Osteoblast (primary cell): ENCODE measurements around the gene TRIP6. TPM values are rescaled to one million over a fixed set of nuclear protein-coding genes. Genes with fewer than 3 reads are reported as not detected.

Experiments used
- DNase-seq: peaks from one replicate; pipeline ENCODE4 v3.0.0; 2011; ENCODE audit warnings: low spot score, mixed read lengths; ENCODE audit not compliant: insufficient read length; ENCODE audit errors: missing footprints
- H2AFZ ChIP-seq: 2 replicates; pipeline ENCODE4 v1.6.0; 2011; ENCODE audit warnings: mild to moderate bottlenecking, low read length
- H3K27ac ChIP-seq: 2 replicates; pipeline ENCODE4 v1.5.1; 2011; ENCODE audit warnings: mild to moderate bottlenecking, low read depth, low read length, moderate library complexity
- H3K27me3 ChIP-seq: 2 replicates; pipeline ENCODE4 v1.6.0; 2012; ENCODE audit warnings: mild to moderate bottlenecking, control low read depth, inconsistent platforms, low read length, moderate library complexity; ENCODE audit not compliant: insufficient read depth
- H3K36me3 ChIP-seq: 2 replicates; pipeline ENCODE4 v1.5.1; 2011; ENCODE audit warnings: mild to moderate bottlenecking, low read length, control low read depth, moderate library complexity; ENCODE audit not compliant: insufficient read depth
- H3K4me1 ChIP-seq: 2 replicates; pipeline ENCODE4 v1.5.1; 2011; ENCODE audit warnings: mild to moderate bottlenecking, low read length, control low read depth, moderate library complexity; ENCODE audit not compliant: insufficient read depth
- H3K4me2 ChIP-seq: 2 replicates; pipeline ENCODE4 v1.6.0; 2011; ENCODE audit warnings: mild to moderate bottlenecking, low read length; ENCODE audit not compliant: insufficient read depth
- H3K4me3 ChIP-seq: fragments of 200-600 bp; sonication (generic); 3 replicates; pipeline ENCODE4 v1.5.1; 2012; ENCODE audit warnings: mild to moderate bottlenecking, low read length, inconsistent platforms; ENCODE audit not compliant: insufficient read depth
- H3K79me2 ChIP-seq: 2 replicates; pipeline ENCODE4 v1.6.0; 2012; ENCODE audit warnings: mild to moderate bottlenecking, low read length, control low read depth, inconsistent platforms; ENCODE audit not compliant: insufficient read depth
- H3K9me3 ChIP-seq: 2 replicates; pipeline ENCODE4 v1.5.1; 2011; ENCODE audit warnings: low read depth, low read length, control low read depth
- H4K20me1 ChIP-seq: 2 replicates; pipeline ENCODE4 v1.6.0; 2012; ENCODE audit warnings: mild to moderate bottlenecking, low read length, control low read depth; ENCODE audit not compliant: insufficient read depth
- CTCF ChIP-seq: IDR thresholded peaks from 2 replicates; pipeline ENCODE4 v1.5.1; 2011; ENCODE audit warnings: mild to moderate bottlenecking, low read depth, low read length, moderate library complexity; ENCODE audit errors: extremely low read depth
- total RNA-seq: library from RNA; depleted of rRNA; stranded (reverse); fragments of >200 nt; gene quantifications from 2 replicates; pipeline ENCODE4 v1.2.3, GENCODE V29; 2012

TRIP6 gene
- total RNA-seq, 1 donor, result 115 TPM

- no peak overlapping the region for H3K4me2 ChIP-seq
- H3K79me2 ChIP-seq, result peaks cover 83% of the 10 kb centered on the region
- H3K4me1 ChIP-seq, result no peaks in the 10 kb centered on the region
- TF ChIP-seq CTCF, result no peak
- no peak overlapping the region for H2AFZ ChIP-seq
- H3K9me3 ChIP-seq, result no peaks in the 10 kb centered on the region
- no peaks in the 10 kb centered on the region for H3K27me3 ChIP-seq
- peaks cover 24% of the 10 kb centered on the region for H4K20me1 ChIP-seq
- H3K36me3 ChIP-seq, result peaks cover 91% of the 10 kb centered on the region
- peak; percentile 51 for DNase-seq
- H3K27ac ChIP-seq, result no peak overlapping the region
- H3K4me3 ChIP-seq, result no peak overlapping the region
Measured at GRCh38 chr7:100882785-100883526, 15.8 kb downstream of the TRIP6 start.

DNA sequence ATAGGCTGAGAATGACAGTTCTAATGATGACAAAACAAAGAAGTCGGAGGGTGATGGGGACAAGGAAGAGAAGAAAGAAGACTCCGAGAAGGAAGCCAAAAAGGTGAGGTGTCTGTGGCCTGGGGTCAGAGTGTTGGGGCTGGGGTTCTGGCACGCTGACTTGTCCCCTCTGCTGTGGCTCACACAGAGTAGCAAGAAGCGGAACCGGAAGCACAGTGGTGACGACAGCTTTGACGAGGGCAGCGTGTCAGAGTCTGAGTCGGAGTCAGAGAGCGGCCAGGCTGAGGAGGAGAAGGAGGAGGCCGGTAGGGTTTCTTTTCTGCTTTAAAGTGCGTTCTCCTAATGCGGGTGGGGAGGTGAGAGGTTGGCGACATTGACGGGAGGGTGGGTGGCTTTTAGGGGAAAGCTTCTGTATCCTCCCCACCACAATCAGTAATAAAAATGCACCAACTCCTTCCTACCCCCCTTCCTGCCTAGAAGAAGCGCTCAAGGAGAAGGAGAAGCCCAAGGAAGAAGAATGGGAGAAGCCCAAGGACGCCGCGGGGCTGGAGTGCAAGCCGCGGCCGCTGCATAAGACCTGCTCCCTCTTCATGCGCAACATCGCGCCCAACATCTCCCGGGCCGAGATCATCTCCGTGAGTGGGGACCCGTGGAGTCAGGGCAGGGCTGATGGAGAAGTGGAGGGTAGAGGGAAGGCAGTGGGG, 17.7 kb downstream of the TRIP6 start:
- no peaks in the 10 kb centered on the region for H3K9me3 ChIP-seq
- H3K4me3 ChIP-seq, result no peak overlapping the region
- peak; percentile 64 for DNase-seq
- H4K20me1 ChIP-seq, result peaks cover 23% of the 10 kb centered on the region
- no peak for TF ChIP-seq CTCF
- H2AFZ ChIP-seq, result no peak overlapping the region
- no peaks in the 10 kb centered on the region for H3K27me3 ChIP-seq
- H3K4me1 ChIP-seq, result peaks cover 11% of the 10 kb centered on the region
- no peak overlapping the region for H3K27ac ChIP-seq
- H3K36me3 ChIP-seq, result peaks cover 85% of the 10 kb centered on the region
- no peak overlapping the region for H3K4me2 ChIP-seq
- peaks cover 78% of the 10 kb centered on the region for H3K79me2 ChIP-seq

GRCh38 chr7:100885440-100886141, 18.4 kb downstream of the TRIP6 start:
- Histone ChIP-seq H3K27me3 (no peaks in the 10 kb centered on the region), H3K27ac (no peak overlapping the region), H4K20me1 (peaks cover 19% of the 10 kb centered on the region), H3K36me3 (peaks cover 80% of the 10 kb centered on the region), H2AFZ (no peak overlapping the region), H3K4me2 (no peak overlapping the region), H3K79me2 (peaks cover 71% of the 10 kb centered on the region), H3K9me3 (no peaks in the 10 kb centered on the region), H3K4me1 (peaks cover 18% of the 10 kb centered on the region), H3K4me3 (no peak overlapping the region)
- TF ChIP-seq CTCF, result no peak
- peak; percentile 72 for DNase-seq
